Endodermal cell (in vitro differentiated cells): ENCODE measurements around the gene DCLK1. TPM values are rescaled to one million over a fixed set of nuclear protein-coding genes. Genes with fewer than 3 reads are reported as not detected.

Experiments used
- DNase-seq: peaks from one replicate; pipeline ENCODE4 v3.0.0-alpha.2; 2017
- H3K27ac ChIP-seq: 2 replicates; pipeline ENCODE4 v1.5.1; 2013; ENCODE audit warnings: mild to moderate bottlenecking, low read depth, low read length, moderate library complexity
- H3K27me3 ChIP-seq: 2 replicates; pipeline ENCODE4 v1.6.1; 2013; ENCODE audit warnings: mild to moderate bottlenecking, low read length, moderate library complexity; ENCODE audit not compliant: insufficient read depth, control insufficient read depth, poor library complexity, severe bottlenecking
- H3K36me3 ChIP-seq: 2 replicates; pipeline ENCODE4 v1.7.0; 2013; ENCODE audit warnings: mild to moderate bottlenecking, low read length, moderate library complexity; ENCODE audit not compliant: control insufficient read depth, insufficient read depth
- H3K4me1 ChIP-seq: one replicate; pipeline ENCODE4 v1.7.0; 2013; ENCODE audit warnings: low read length; ENCODE audit not compliant: control insufficient read depth, insufficient read depth
- H3K4me3 ChIP-seq: 2 replicates; pipeline ENCODE4 v1.5.1; 2013; ENCODE audit warnings: mild to moderate bottlenecking, low read length, moderate library complexity
- H3K9ac ChIP-seq: 2 replicates; pipeline ENCODE4 v1.6.1; 2013; ENCODE audit warnings: mild to moderate bottlenecking, low read length, moderate library complexity; ENCODE audit not compliant: poor library complexity, severe bottlenecking; ENCODE audit errors: extremely low read depth
- H3K9me3 ChIP-seq: 2 replicates; pipeline ENCODE4 v1.6.1; 2013; ENCODE audit warnings: mild to moderate bottlenecking, low read length, moderate library complexity; ENCODE audit not compliant: control insufficient read depth
- H3K27ac Mint-ChIP-seq: 2 replicates; pipeline ENCODE4 v1.8.0; 2020; ENCODE audit warnings: mixed read lengths
- H3K27me3 Mint-ChIP-seq: 2 replicates; pipeline ENCODE4 v1.8.0; 2021; ENCODE audit warnings: mild to moderate bottlenecking, mixed read lengths; ENCODE audit not compliant: insufficient read depth
- H3K36me3 Mint-ChIP-seq: 2 replicates; pipeline ENCODE4 v1.8.0; 2020; ENCODE audit warnings: low read depth, mixed read lengths
- H3K4me1 Mint-ChIP-seq: 2 replicates; pipeline ENCODE4 v1.8.0; 2020; ENCODE audit warnings: mixed read lengths
- H3K4me3 Mint-ChIP-seq: 2 replicates; pipeline ENCODE4 v1.8.0; 2020; ENCODE audit warnings: mild to moderate bottlenecking, moderate library complexity, mixed read lengths
- H3K9me3 Mint-ChIP-seq: 2 replicates; pipeline ENCODE4 v1.8.0; 2020; ENCODE audit warnings: mild to moderate bottlenecking, mixed read lengths
- WGBS, 2 experiments: methylation state at CpG; one replicate each; pipeline versions ENCODE4 v1.1.5 to v1.1.7; 2013; ENCODE audit warnings: missing lambda C conversion rate in 2 of 2, mixed read lengths in 1 of 2; ENCODE audit not compliant: insufficient coverage in 1 of 2, insufficient read length in 1 of 2; 5-methylcytosine and 5-hydroxymethylcytosine counted together
- total RNA-seq, 2 donors: library from RNA; stranded (reverse); fragmentation: NEBNext Ultra II Directional in 1 of 2; extraction: Animal tissue kit (Norgen Biotek cat#: 25700) in 1 of 2; gene quantifications; 2 replicates in 1 of 2; 3 replicates in 1 of 2; pipeline ENCODE4 v1.2.1, GENCODE V29; 2021
- TF ChIP-seq, protein P1 (sequence below): fragments of 200-600 bp; sonication (generic); conservative IDR thresholded peaks from 2 replicates; pipeline ENCODE4 v1.5.0; 2021; ENCODE audit warnings: antibody characterized with exemption, mild to moderate bottlenecking

DCLK1 gene
- total RNA-seq, 2 donors from 2014 or later = 3.0 to 32.8 TPM

DNA sequence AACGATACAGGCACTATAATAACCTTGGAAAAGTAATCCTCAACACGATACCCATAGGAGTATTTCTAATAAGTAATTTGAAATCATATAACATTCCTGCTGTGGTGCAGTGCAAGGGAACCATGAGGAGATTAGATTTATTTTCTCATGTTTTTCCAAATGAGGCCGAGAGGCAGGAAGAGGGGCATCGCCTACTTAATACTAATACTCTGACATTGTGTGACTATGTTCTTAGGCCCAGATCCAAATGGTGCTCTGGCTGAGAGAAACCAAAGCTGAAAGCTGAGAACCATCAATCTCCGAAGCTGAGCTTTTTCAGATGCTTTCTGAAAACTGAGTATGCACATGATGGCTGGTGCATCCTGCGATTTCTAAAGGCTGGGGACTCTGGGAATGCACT, 406.7 kb downstream of the DCLK1 start:
- no peaks in the 10 kb centered on the region for H3K36me3 ChIP-seq
- H3K9ac ChIP-seq = no peak overlapping the region
- Mint-ChIP-seq H3K27me3 (peaks cover 5% of the 10 kb centered on the region), H3K9me3 (no peaks in the 10 kb centered on the region), H3K36me3 (no peaks in the 10 kb centered on the region), H3K4me3 (no peak overlapping the region), H3K27ac (no peak overlapping the region), H3K4me1 (peaks cover 4% of the 10 kb centered on the region)
- WGBS, 2 experiments = 97 to 100% methylated on average over 4 of the region's 6 CpGs
- H3K9me3 ChIP-seq = no peaks in the 10 kb centered on the region
- DNase-seq = peak; percentile 7
- H3K4me1 ChIP-seq = no peaks in the 10 kb centered on the region
- no peak overlapping the region for H3K27ac ChIP-seq
- H3K4me3 ChIP-seq = no peak overlapping the region
- H3K27me3 ChIP-seq = no peaks in the 10 kb centered on the region
- TF ChIP-seq, protein P1, sequence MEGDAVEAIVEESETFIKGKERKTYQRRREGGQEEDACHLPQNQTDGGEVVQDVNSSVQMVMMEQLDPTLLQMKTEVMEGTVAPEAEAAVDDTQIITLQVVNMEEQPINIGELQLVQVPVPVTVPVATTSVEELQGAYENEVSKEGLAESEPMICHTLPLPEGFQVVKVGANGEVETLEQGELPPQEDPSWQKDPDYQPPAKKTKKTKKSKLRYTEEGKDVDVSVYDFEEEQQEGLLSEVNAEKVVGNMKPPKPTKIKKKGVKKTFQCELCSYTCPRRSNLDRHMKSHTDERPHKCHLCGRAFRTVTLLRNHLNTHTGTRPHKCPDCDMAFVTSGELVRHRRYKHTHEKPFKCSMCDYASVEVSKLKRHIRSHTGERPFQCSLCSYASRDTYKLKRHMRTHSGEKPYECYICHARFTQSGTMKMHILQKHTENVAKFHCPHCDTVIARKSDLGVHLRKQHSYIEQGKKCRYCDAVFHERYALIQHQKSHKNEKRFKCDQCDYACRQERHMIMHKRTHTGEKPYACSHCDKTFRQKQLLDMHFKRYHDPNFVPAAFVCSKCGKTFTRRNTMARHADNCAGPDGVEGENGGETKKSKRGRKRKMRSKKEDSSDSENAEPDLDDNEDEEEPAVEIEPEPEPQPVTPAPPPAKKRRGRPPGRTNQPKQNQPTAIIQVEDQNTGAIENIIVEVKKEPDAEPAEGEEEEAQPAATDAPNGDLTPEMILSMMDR = no peak

DNA sequence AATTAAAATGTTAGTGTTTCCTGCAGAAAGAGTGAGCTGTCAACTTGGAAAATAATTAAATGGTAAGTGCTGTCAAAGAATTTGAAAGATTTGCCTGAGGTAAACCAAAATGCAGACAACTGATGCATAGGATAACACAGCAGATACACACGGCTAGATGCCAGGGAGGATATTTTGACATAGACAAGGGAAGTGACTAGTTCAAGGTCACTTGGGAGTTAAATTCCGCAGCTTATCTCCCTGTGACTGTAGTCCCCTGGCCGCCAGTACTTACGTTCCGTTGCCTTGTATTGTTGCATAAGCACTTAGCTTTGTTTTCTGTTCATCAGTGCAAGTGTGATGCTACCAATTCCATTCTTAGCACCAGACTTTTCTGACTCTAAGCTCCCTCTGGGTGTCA, 407.4 kb downstream of the DCLK1 start:
- Mint-ChIP-seq H3K36me3 (no peaks in the 10 kb centered on the region), H3K27ac (no peak overlapping the region), H3K4me1 (peaks cover 4% of the 10 kb centered on the region), H3K27me3 (peaks cover 5% of the 10 kb centered on the region), H3K4me3 (no peak overlapping the region), H3K9me3 (no peaks in the 10 kb centered on the region)
- Histone ChIP-seq H3K9me3 (no peaks in the 10 kb centered on the region), H3K9ac (no peak overlapping the region), H3K36me3 (no peaks in the 10 kb centered on the region), H3K27ac (no peak overlapping the region), H3K4me3 (no peak overlapping the region), H3K27me3 (no peaks in the 10 kb centered on the region), H3K4me1 (no peaks in the 10 kb centered on the region)
- 85 to 93% methylated on average over 5 of the region's 5 CpGs for WGBS, 2 experiments
- TF ChIP-seq, protein P1 = no peak
- DNase-seq = peak; percentile 34

DNA sequence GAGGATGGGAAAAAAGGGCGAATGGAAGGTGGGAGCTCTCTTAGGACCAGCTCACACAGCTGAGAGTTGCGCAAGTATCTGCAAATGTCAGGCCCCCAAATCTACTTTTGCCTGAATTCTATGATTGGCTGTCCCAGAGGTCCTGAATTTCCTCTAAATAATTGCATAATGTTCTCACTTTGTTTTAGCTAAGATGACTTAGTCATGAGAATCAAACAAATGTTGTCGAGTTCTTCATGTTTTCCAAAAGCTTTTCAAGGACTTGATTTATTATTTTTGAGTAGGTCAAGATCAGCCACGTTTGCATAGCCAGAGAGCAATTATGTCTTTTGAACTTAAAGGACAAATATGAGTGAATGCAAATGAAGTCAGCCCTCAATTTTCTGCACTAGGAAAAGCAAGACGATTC, 408.1 kb downstream of the DCLK1 start:
- H3K4me1 ChIP-seq = no peaks in the 10 kb centered on the region
- 89 to 91% methylated on average over 5 of the region's 5 CpGs for WGBS, 2 experiments
- Mint-ChIP-seq H3K4me1 (peaks cover 4% of the 10 kb centered on the region), H3K36me3 (no peaks in the 10 kb centered on the region), H3K4me3 (no peak overlapping the region), H3K9me3 (no peaks in the 10 kb centered on the region), H3K27ac (no peak overlapping the region), H3K27me3 (peaks cover 5% of the 10 kb centered on the region)
- no peaks in the 10 kb centered on the region for H3K27me3 ChIP-seq
- no peaks in the 10 kb centered on the region for H3K36me3 ChIP-seq
- H3K9ac ChIP-seq = no peak overlapping the region
- peak; percentile 5 for DNase-seq
- TF ChIP-seq, protein P1 = no peak
- H3K27ac ChIP-seq = no peak overlapping the region
- H3K9me3 ChIP-seq = no peaks in the 10 kb centered on the region
- no peak overlapping the region for H3K4me3 ChIP-seq
